NCI-H748 (cell line): Measurements from ENCODE around the gene MDH2.
"Not testable (repeated sequence)": the region's sequence is repeated elsewhere in the genome, so short reads cannot be mapped to it uniquely, and the experiment has no call there.

Experiments
- DNase-seq: peaks from one replicate; lab custom pipeline; 2025; ENCODE audit not compliant: unreplicated experiment; lab: John Stamatoyannopoulos, UW

Gene MDH2

GRCh38 chr7:76047305-76047810, 548 bp upstream of the MDH2 start:
- peak; percentile 26 for DNase-seq

- peak; percentile 42 for DNase-seq
These were observed 722 bp downstream of the MDH2 start for GRCh38 chr7:76048668-76048988.

GRCh38 chr7:76049295-76049694, 1.4 kb downstream of the MDH2 start:
- DNase-seq, result no peak

GRCh38 chr7:76050545-76050944, 2.6 kb downstream of the MDH2 start:
- no peak for DNase-seq

- no peak for DNase-seq
These were observed 3.9 kb downstream of the MDH2 start for GRCh38 chr7:76051840-76052239.

GRCh38 chr7:76052681-76053080, 4.8 kb downstream of the MDH2 start:
- DNase-seq, result not testable (repeated sequence)

- DNase-seq, result no peak
These were observed 5.6 kb downstream of the MDH2 start for GRCh38 chr7:76053461-76053860.

- peak; percentile 28 for DNase-seq
These were observed 6.5 kb downstream of the MDH2 start for GRCh38 chr7:76054123-76055120.

- no peak for DNase-seq
These were observed 8.3 kb downstream of the MDH2 start for GRCh38 chr7:76056241-76056640.

GRCh38 chr7:76057103-76057812, 9.4 kb downstream of the MDH2 start:
- no peak for DNase-seq

GRCh38 chr7:76057813-76058145, 9.9 kb downstream of the MDH2 start:
- DNase-seq, result no peak

GRCh38 chr7:76058745-76059144, 10.8 kb downstream of the MDH2 start:
- not testable (repeated sequence) for DNase-seq

GRCh38 chr7:76060842-76061241, 12.9 kb downstream of the MDH2 start:
- no peak for DNase-seq

GRCh38 chr7:76062254-76062653, 14.3 kb downstream of the MDH2 start:
- no peak for DNase-seq

- no peak for DNase-seq
These were observed 15.2 kb downstream of the MDH2 start for GRCh38 chr7:76063114-76063513.

- DNase-seq, result peak; percentile 43
These were observed 15.6 kb downstream of the MDH2 start for GRCh38 chr7:76063525-76063924.

GRCh38 chr7:76064208-76064970, 16.5 kb downstream of the MDH2 start:
- no peak for DNase-seq

GRCh38 chr7:76065016-76065612, 17.2 kb downstream of the MDH2 start:
- DNase-seq, result no peak

GRCh38 chr7:76066716-76067503, 19.0 kb downstream of the MDH2 start:
- DNase-seq, result no peak

- no peak for DNase-seq
These were observed 21.3 kb downstream of the MDH2 start for GRCh38 chr7:76069238-76069638.
